GM21423 (cell line): ENCODE measurements around the gene GNG12.
A peak's percentile ranks its signal among the peaks of the same experiment; 100 is the strongest.

ENCODE experiments used
- ATAC-seq: cut with Tn5 transposase; IDR thresholded peaks from one replicate; pipeline ENCODE4 v1.9.1; 2021; ENCODE audit warnings: mild to moderate bottlenecking, moderate library complexity; ENCODE audit not compliant: unreplicated experiment

Gene GNG12

GRCh38 chr1:67759066-67759465 lies 74.2 kb downstream of the GNG12 start:
- no peak for ATAC-seq

GRCh38 chr1:67755619-67756018 lies 77.6 kb downstream of the GNG12 start:
- no peak for ATAC-seq

GRCh38 chr1:67755160-67755559 lies 78.1 kb downstream of the GNG12 start:
- ATAC-seq: no peak

GRCh38 chr1:67754526-67754920 lies 78.7 kb downstream of the GNG12 start:
- ATAC-seq: no peak

- ATAC-seq: no peak
Observed at GRCh38 chr1:67753776-67754525, 79.3 kb downstream of the GNG12 start.

GRCh38 chr1:67752306-67752705 lies 81.0 kb downstream of the GNG12 start:
- ATAC-seq: no peak

- no peak for ATAC-seq
Observed at GRCh38 chr1:67750691-67751054, 82.6 kb downstream of the GNG12 start.

- ATAC-seq: peak; percentile 38
Observed at GRCh38 chr1:67749844-67750690, 83.2 kb downstream of the GNG12 start.

GRCh38 chr1:67749263-67749843 lies 83.9 kb downstream of the GNG12 start:
- ATAC-seq: no peak

- peak; percentile 85 for ATAC-seq
Observed at GRCh38 chr1:67748630-67749029, 84.6 kb downstream of the GNG12 start.

- no peak for ATAC-seq
Observed at GRCh38 chr1:67747671-67748546, 85.4 kb downstream of the GNG12 start.

- no peak for ATAC-seq
Observed at GRCh38 chr1:67745875-67746698, 87.2 kb downstream of the GNG12 start.

- no peak for ATAC-seq
Observed at GRCh38 chr1:67743072-67743725, 90.1 kb downstream of the GNG12 start.

- no peak for ATAC-seq
Observed at GRCh38 chr1:67741736-67742135, 91.5 kb downstream of the GNG12 start.

- no peak for ATAC-seq
Observed at GRCh38 chr1:67741121-67741520, 92.1 kb downstream of the GNG12 start.

GRCh38 chr1:67740543-67740942 lies 92.7 kb downstream of the GNG12 start:
- ATAC-seq: no peak

- no peak for ATAC-seq
Observed at GRCh38 chr1:67739361-67739760, 93.9 kb downstream of the GNG12 start.

- ATAC-seq: no peak
Observed at GRCh38 chr1:67738401-67738800, 94.9 kb downstream of the GNG12 start.

GRCh38 chr1:67737875-67738274 lies 95.4 kb downstream of the GNG12 start:
- no peak for ATAC-seq

- no peak for ATAC-seq
Observed at GRCh38 chr1:67736750-67737149, 96.5 kb downstream of the GNG12 start.
